CD4-positive, alpha-beta T cell treated with Interferon alpha-2 for 1 hour (primary cell): Measurements from ENCODE around the gene PRKAR1B.
A peak's percentile ranks its signal among the peaks of the same experiment; 100 is the strongest.

Experiments used
- DNase-seq, 2 donors: peaks; one replicate each; pipeline ENCODE4 v3.0.0-alpha.2; 2020 to 2022

PRKAR1B gene

DNA sequence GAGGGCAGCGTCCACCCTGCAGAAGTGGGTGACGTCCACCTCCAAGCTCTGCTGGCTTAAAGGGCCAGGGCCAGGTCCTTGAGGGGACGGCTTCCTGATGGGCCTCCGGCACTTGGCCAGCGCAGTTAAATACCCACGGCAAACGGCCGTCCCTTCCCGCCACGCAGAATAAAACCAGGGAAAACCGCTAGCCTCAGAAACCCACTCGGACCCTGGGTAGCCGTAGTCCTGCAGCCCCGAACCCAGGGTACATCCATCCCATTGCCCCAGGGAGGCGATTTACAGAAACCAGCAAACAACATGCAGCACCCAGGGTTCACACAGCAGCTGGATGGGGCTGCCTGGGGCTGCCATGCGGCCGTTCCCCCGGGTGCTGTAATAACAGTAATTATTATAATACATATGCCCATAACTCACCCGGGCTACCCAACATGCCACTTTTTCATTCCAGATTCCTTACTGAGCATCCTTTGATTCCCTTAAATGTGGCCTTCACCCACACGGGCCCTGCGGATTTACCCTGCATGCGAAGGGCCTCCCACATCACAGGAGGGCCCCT, 126.0 kb downstream of the PRKAR1B start:
- DNase-seq: no peak

DNA sequence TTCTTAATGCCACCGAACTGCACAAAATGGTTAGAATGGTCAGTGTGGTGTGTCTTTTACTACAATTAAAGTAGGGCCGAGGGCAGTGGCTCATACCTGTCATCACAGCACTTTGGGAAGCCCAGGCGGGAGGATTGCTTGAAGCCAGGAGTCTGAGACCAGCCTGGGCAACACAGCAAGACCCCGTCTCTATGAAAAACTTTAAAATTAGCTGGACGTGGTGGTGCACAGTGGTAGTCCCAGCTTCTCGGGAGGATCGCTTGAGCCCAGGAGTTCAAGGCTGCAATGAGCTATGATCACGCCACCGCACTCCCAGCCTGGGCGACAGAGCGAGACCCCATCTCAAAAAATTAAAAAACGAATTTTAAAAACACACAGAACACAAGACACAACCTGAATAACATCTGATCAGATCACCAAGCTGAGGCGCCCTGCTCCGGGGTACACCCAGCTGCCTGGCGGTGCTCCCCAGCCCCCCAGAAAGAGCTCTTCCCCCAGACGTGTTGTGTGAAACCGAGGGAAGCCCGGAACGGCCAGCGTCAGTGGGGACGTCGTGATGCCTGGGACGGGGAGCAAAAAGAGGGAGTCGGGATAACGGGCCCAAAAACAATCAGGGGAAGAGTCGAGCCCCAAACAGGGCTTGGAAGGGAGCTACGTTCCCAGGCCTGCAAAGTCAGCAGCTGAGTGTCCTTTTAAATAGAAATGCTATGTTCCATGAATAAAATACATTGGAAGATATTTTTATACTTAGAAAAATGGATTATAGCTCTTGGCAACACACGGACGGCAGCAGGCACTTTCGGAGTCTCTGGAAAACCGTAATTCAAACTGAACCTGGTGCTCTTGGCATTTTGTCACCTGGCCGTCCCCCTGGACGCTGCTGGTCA, 126.7 kb downstream of the PRKAR1B start:
- no peak for DNase-seq

DNA sequence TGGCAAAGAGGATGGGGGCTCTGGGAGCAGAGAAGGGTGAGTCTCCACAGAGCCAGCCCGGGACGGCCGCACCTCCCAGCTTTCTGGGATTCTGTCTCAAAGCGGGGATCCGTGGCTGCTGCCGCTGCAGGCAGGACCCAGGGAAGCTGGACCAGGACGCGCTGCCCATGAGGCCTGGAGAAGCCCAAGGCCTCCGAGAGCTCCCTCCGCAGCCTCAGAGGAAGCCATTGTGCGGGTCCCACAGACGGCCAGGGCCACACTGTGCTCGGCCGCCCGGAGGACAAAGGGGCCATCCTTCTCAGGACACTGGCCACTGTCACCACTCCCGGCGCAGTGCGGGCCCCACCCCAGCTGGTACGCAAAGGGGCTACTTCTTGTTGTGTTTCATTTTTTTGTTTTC, 128.2 kb downstream of the PRKAR1B start:
- no peak for DNase-seq

DNA sequence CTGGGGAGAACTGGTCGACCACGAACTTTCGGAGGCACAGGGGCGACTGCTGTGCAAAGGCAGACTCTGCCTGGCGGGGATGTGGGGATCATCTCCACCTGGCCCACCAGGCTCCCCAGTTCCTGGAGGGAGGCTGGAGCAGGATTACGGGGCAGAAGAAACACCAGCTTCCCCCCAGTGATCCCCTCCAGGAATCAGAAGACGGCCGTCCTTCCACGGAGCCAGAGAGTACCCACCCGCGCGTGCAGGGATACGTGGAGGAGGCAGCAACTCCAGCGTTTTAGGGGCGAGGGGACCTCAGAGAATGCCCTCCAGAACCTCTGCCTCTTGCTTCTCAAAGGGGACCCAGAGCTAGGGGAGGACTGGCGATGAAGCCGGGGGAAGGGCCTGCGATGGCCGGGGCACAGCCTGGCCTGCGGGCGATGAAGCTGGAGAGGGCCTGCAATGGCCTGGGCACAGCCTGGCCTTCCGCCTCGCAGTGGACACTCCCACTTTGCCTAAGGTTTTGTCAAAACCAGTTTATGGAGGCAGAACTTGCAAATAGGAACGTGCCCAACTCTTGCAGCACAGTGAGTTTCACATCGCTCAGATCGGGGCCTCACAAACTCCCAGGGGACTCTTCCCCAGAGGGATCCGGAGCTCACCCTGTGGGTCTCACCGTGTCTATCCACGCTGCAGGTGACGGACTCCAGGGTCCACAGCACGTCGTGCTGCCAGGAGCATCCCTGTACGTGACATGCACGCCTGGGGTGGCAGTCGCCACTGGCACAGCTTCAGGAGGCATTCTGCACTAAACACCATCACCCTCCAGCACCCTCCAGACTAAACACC, 129.5 kb downstream of the PRKAR1B start:
- no peak for DNase-seq

DNA sequence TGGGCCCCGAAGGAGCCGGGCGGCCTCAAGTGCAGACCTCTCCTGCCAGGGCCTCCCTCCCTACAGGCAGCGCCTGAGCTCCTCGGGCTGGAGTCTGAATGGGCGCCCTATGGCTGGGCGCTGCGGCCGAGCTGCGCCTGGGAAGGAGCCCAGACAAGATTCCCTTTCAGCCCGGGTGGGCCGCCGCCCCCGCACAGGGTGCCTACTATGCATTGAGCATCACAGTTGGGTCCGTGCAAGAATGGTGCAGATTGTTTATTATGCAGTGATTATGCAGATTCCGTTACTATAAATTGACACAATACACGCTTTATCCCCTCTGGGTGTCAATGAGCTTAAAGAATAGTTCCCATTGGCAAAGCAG, 130.3 kb downstream of the PRKAR1B start:
- no peak for DNase-seq

DNA sequence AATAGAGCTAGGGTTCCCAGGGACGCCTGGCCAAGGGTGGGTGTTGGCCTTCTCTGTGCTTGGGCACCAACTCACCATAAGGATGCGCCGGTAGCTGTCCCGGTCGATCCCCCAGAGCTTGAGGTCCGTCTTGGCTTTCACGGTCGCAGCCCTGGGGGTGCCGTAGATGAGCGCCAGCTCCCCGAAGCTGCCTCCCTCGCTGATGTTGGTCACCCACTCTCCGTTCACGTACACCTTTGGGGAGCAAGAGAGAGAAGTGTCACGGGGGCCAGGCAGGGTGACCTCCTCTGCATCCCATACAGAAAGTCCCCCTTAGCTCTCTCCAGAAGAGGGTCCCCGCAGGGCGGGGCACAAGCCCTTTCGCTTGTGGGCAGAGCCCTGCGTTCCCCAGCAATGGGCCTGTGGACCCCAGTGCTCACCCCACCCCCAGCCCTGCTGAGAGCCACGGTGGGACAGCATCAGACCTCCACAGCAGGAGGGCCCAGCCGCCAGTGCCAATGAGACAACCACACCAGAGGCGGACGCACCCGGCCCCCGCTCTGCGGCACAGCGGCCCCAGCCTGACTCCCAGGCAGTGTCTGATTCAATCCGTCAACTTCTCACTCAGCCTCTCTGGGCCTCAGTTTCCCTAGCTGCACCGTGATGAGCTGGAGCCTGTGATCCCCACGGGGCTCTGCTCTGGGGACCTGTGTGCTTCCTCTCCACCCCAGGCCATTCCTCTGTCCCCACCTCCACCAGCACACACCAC, 130.8 kb downstream of the PRKAR1B start:
- DNase-seq: no peak

DNA sequence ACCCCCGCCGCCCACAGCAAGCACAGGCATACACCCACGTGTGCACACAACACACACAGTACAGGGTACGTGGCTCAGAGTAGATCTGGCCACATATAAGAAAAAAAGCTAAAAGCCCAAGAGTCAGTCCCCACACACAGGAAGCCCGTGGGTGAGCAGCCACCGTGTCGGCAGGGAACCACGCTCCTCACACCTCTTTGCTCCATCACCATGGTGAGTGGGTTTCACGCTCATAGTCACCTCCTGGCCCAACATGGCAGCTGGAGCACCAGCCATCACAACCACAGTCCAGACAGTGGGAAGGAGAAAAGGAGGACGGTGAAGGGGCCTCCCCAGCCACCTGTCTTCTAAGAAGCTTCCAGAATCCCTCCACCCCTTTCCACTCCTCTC, 131.5 kb downstream of the PRKAR1B start:
- no peak for DNase-seq

DNA sequence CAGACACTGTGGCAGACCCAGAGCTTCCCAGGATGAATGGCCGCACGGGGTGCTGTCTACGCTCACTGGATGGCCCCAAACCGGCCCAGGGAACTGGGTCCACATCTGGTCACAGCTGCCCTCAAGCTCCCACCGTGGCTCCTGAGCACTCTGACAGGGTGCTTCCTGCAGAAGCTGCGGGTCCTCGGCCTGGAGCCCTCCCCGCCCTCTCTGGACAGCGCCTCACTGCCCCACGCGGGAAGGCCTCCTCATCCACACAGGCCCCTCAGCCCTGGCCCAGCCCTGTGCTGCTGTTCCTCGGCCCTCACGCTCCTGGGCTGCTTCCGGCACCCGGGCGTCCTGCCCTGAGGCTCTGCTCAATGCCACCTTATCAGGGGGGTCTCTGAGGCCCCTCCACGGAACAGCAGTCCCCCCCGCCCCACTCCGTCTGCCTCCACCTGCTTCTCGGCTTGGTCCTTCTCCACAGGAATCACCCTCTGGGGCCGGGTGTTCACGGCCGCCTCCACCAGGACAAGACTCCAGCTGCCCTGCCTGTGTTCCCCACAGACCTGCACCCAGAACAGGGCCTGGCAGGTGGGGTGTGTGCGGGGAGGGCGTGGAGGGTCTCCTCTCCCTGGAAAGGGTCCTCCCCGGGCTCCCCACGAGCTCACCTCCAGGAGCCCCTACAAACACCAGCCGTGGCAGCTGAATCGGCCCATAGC, 132.0 kb downstream of the PRKAR1B start:
- no peak for DNase-seq

DNA sequence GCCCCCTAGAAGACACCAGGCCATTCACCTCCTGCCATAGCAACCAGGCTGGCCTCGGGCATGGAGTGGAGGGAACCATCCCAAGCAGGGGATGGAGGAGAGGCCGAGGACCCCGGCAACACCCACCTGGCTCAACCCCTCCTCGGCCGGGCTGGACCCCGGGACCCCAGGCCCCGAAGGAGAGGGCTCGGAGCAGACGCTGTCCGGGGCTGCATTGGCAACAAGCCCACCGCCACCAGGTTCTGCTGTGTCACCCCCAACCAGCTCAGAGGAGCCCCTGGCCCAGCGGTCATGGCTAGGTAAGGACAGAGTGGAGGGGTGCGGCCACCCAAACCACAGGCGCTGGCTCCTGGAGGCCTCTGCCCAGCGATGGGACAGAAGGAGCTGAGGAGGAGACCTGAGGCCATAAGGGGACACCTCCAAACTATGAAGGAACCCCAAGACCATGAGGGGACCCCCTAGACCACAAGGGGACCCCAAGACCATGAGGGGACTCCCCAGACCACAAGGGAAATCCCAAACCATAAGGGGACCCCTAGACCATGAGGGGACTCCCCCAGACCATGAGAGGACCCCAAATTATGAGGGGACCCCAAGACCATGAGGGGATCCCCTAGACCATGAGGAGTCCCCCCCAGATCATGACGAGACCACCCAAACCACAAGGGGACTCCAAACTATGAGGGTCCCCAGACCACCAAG, 132.7 kb downstream of the PRKAR1B start:
- DNase-seq: no peak

DNA sequence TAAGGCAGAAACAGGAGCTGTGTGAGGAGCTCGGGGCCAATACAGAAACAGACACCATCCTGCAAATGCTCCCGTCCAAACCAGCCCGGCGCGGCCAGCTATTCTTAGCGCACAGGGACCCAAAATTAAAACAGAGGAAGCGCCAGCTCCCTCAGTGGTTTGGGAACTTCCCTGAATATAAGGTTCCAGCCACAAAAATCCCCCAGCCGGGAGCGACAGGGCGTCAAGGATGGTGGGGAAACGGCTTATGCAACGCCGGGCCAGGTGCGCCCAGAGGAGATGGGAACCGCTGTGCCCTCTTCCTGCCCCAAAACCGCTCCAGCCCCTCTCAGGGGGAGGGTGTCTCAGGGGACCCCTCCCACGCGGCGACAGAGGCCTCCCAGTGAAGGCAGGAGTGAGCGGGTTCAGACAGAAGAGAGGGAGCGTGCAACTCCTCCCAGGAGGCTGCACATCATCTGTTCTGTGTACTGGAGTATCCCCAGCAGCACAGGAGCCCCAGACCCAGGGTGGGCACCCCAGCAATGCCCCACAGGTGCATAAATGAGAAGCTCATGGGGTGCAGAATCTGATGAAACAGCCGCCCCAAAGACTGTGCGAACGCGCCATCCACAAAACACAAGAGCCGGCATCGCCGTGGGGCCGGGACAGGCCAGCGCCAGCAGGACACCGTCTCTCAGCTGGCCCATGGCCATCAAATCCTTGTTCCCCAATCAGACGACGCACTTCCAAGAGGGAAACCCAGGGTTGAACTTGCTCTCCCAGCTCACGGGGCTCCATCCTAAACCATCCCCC, 133.6 kb downstream of the PRKAR1B start:
- no peak for DNase-seq

DNA sequence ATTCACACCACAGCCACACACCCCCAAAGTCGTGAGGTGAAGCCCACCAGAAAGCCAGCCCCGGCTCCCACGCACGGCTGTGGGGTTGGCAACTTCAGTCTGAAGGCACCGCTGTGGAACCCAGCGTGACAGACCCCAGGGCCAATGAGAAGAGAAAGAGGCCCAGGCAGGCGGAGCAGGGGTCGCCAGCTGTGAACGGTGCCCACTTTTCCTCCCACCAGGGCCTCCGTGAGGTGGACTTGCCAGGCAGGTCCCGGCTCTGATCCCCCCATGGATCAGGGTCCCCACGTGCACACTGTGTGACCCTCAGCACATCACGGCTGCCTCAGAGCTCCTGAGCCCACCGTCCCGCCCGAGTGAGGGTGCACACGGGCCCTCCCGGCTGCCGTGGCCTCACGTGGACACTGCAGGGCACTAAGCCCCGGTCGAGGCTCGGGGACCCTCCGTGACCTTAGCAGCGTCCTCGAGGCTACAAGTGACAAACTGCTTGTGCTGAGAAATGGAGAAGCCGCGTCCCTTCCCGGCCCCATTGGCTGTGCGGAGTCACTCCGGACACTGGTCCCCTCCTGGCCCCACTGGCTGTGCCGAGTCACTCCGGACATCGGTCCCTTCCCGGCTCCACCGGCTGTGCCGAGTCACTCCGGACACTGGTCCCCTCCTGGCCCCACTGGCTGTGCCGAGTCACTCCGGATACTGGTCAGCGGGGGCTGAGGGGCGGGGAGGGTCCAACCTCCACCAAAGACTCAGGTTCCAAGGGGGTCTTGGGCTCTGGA, 135.0 kb downstream of the PRKAR1B start:
- no peak for DNase-seq

DNA sequence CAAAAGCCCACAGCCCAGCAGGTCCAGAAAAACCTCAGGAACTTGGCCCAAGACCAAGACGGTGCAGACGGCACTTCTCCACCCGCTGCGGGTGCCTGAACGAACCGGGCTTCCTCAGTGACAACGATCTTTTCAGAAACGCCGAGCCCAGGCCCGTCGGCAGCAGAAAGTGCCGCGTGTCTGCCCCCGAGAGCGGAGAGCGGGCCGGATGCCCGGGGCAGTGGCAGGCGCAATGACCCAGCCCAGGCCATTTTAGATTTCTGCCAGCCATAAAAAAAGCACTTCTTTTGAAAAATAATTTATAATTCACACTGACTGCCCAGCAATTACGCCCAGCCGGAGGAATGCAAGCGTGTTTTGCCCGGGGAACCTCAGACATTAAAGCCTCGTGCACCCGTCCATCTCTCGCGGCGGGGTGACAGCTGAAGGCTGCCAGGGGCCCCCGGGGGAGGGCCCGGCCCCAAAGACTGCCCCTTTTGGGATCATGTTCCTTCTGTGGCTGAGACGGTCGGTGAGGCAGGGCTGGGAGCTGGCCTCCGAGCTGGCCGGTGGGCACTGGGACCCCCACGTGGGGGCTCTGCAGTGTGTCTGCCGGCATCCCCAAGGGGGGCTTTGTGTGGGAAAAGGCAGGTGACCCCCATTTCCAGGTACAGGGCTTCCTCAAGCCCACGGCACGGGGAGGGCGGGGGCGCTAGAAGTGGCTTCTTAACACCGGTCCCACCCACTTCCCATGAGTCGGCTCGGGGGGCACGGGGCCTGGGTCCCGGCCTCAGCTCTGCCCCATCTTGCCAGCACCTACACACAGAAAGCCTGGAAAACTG, 136.1 kb downstream of the PRKAR1B start:
- DNase-seq: no peak

DNA sequence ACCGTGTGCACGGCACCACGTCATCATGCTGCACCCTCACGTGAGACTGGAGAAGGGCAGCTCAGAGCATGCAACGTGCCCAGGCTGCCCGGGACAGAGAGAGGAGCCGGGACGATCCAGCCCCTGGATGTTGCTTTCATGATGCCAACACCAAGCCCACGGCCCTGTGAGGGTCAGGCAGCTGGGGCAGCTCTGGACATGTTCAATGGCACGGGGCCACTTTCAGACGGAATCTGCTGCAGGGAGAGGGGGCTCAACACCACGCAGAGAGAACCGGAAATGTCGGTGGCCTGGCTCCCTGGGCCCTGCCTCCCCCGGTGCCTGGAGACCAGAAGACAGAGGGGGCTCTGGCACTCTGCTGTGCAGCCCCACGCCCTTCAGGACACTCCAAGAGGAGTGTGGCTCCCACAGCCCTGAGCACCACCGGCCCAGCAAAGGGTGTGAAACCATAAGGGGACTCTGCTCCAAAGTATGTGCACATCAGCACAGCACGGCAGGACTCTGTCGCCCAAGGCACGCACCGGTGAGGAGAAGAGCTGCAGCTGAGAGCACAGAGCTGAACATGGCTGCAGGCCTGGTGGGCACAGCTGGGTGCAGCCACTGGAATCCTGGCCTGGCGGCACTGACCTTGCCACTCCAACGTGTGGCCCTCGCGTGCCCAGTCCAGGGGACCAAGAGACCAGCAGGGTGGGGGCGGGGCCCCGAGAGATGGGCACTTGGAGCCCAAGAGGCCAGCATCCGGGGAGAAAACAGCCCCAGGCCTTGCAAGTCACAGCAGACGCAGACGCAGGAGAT, 137.1 kb downstream of the PRKAR1B start:
- no peak for DNase-seq

DNA sequence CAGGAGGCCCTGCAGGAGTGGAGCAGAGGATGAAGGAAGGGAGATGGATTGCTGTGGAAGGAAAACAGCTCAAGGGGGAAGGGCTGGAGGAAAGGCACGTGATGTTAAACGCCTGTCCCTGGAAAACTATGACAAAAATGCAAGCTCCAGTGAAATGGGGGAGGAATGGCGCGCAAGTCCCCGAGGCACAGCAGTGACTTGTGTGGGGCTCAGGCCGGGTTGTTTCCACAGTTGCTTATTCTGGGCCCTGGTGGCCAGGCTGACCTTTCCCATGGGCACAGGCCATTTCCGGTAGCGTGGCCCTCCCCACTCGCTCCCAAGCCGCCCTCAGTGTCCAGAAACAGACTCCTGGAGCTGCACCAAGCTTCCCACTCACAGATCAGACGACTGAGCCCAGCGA, 139.3 kb downstream of the PRKAR1B start:
- DNase-seq: no peak

DNA sequence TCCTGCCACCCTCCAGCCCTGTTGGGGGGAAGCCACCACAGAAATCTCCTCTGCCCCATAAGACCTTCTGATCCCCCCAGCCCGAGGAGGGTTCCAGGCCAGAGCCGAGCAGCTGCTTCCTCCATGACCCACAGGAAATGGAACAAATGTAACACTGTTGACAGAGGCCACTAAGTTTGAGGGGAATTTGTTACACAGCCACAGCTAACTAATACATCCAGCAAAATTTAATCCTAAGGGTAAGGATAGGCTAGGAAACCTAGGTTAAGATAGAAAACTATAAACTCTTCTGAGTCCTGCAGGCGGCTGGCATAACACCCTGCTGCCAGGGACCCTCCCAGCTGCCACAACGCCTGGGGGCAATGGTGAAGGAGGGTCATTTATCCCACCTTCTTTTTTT, 140.6 kb downstream of the PRKAR1B start:
- DNase-seq: no peak

DNA sequence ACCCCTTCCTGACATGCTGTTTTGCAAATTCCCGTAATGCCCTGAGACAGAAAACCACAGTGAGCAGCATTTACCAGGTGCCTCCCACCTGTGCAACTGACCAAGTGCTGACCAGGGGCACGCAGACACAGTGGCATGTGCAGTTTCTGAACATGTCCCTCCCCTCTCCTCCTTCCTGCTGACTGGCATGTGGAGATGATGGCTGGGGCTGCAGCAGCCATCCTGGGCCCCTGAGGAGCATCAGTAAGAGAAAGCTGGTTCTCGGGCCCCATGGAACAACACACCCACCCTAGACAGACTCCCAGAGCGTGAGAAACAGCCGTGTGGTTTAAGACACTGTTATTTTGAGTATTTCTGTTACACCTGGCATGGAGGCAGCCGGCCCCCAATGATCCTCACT, 141.2 kb downstream of the PRKAR1B start:
- DNase-seq: no peak

DNA sequence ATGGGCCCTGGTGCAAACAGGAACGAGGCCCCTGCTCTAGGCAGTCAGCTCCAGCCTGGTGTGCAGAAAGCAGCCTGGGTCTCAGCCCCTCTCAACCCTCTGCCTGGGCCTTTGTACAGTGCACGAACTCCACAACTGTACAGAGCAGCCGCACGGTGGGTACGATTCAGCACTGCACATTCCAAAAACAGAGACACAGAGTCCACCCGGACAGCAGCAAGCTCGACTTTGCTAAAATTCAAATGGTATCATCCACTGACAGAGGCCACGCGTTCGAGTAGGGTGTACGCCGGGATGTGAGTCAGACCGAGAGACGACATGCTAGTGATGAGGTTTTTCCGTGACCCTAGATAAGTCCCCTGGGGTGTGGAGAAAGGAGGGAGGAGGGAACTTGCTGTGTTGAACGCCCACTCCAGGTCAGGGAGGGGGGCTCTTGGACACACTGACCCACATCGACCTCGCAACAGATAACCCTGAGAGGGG, 141.8 kb downstream of the PRKAR1B start:
- peak in 1 of 2 donors; percentile 34 for DNase-seq

DNA sequence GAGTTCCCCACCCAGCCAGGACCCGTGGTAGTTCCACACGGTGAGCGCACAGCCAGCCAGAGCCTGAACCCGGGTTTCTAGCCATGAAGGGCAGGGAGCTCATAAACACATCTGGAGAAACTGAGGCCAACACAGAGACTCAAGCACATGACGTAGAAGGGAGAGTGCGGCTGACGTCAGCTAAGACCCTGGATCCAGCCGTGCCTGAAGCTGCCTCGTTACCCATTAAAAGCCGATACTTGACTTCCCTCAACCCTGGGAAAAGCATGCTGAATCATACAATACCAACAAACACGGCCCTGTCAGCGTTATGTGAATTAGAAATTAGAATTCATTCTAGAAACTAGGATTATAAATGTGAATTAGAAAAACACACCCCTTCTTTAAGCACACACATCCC, 142.3 kb downstream of the PRKAR1B start:
- no peak for DNase-seq
